ENCODE data around the gene SLC6A18. TPM values are rescaled to one million over a fixed set of nuclear protein-coding genes. Genes with fewer than 3 reads are reported as not detected.

The SLC6A18 gene
- polyA plus RNA-seq, 1 of the 3 experiments (the other 2 are of a cell fraction): not detected

- CTCF ChIA-PET: interaction anchor here (0.7 kb wide), 1 partner anchor 9 kb away, joined by 3 read pairs; no protein-coding TSS in a partner anchor
- peak overlapping the region; percentile 55; the same call in 1 of the 2 replicates for H3K4me2 ChIP-seq
Observed at GRCh38 chr5:1294206-1294834, 69.1 kb downstream of the SLC6A18 start.

More at GRCh38 chr5:1294206-1294834, 69.1 kb downstream of the SLC6A18 start:
- 70% methylated on average over 4 of the region's 69 CpGs for WGBS (ENCODE audit: low lambda C conversion rate)
- no peaks in the 10 kb centered on the region for H4K20me1 ChIP-seq (ENCODE audit: insufficient read depth)
- H3K27ac ChIP-seq (ENCODE audit: low read depth in 2 of 2, low read length in 1 of 2): no peak overlapping the region
- DNase-seq: peak; percentile 55
- H2AFZ ChIP-seq (ENCODE audit: low read depth): no peak overlapping the region
- no peaks in the 10 kb centered on the region for H3K36me3 ChIP-seq (replicated peaks in 1 of 2; ENCODE audit: control insufficient read depth in 1 of 2, insufficient read depth in 2 of 2, low read length in 1 of 2)
- POLR2A ChIA-PET: no interaction called here
- no peaks in the 10 kb centered on the region for H3K9me2 ChIP-seq
- no peaks in the 10 kb centered on the region for H3K9me3 ChIP-seq
- peaks cover 0 to 4% of the 10 kb centered on the region in 2 experiments; a peak in 1 of 4 replicates for H3K4me1 ChIP-seq (ENCODE audit: control insufficient read depth in 1 of 2, insufficient read depth in 2 of 2, low read depth in 1 of 2, low read length in 1 of 2)
- peak overlapping the region; percentile 47 to 56; a peak in 3 of 4 replicates for H3K4me3 ChIP-seq (ENCODE audit: low read depth in 2 of 2, low read length in 1 of 2)
- H3K27me3 ChIP-seq (ENCODE audit: insufficient read depth): peaks cover 27% of the 10 kb centered on the region
- H3K79me2 ChIP-seq (ENCODE audit: insufficient read depth): no peaks in the 10 kb centered on the region
- no peaks in the 10 kb centered on the region for H3F3A ChIP-seq (replicated peaks; ENCODE audit: insufficient read depth)
- no peak overlapping the region for H3K9ac ChIP-seq
- TF ChIP-seq ZBTB33 (IDR thresholded peaks at IDR 0.05; ENCODE audit: borderline replicate concordance, low read depth): no peak
- no peak for TF ChIP-seq PBX3 (IDR thresholded peaks at IDR 0.05)
- no peak for TF ChIP-seq USF1 (IDR thresholded peaks at IDR 0.05; ENCODE audit: borderline replicate concordance, low read depth)
- no peak for TF ChIP-seq EZH2phosphoT487 (IDR thresholded peaks at IDR 0.05; ENCODE audit: borderline replicate concordance, low read depth)
- TF ChIP-seq RAD21 (IDR thresholded peaks at IDR 0.05; ENCODE audit: low read length): no peak
- no peak for TF ChIP-seq SIN3A (IDR thresholded peaks at IDR 0.05; ENCODE audit: borderline replicate concordance, low read depth, low read length)
- TF ChIP-seq ELF1 (IDR thresholded peaks at IDR 0.05): no peak
- TF ChIP-seq YY1 (IDR thresholded peaks at IDR 0.05; ENCODE audit: low read depth): no peak
- no peak for TF ChIP-seq NRF1 (IDR thresholded peaks at IDR 0.05; ENCODE audit: low read depth, low read length)
- no peak for TF ChIP-seq RCOR1 (IDR thresholded peaks at IDR 0.05; ENCODE audit: low read length)
- TF ChIP-seq JUND (IDR thresholded peaks at IDR 0.05): no peak
- no peak for TF ChIP-seq CHD2 (IDR thresholded peaks at IDR 0.05; ENCODE audit: low read length, partially characterized antibody)
- no peak for TF ChIP-seq CTCF (IDR thresholded peaks at IDR 0.05)
- TF ChIP-seq TCF12 (IDR thresholded peaks at IDR 0.05): no peak
- TF ChIP-seq RXRA (IDR thresholded peaks at IDR 0.05; ENCODE audit: borderline replicate concordance, low read depth): no peak
- no peak for TF ChIP-seq REST (IDR thresholded peaks at IDR 0.05; ENCODE audit: low read depth, low read length)
- TF ChIP-seq TEAD4 (IDR thresholded peaks at IDR 0.05; ENCODE audit: borderline replicate concordance, insufficient read depth): no peak

Measured in SK-N-SH (cell line).